ENCODE measurements around the gene NEK4.
"Not testable (repeated sequence)": the region's sequence is repeated elsewhere in the genome, so short reads cannot be mapped to it uniquely, and the experiment has no call there.

Gene NEK4

GRCh38 chr3:52731590-52731989, 39.1 kb downstream of the NEK4 start:
- H4K20me1 ChIP-seq (ENCODE audit: insufficient read depth, low read length), result no peaks in the 10 kb centered on the region
- peaks cover 5% of the 10 kb centered on the region; the same call in 1 of the 2 replicates for H3K4me1 ChIP-seq (ENCODE audit: low read length)
- H3K27ac ChIP-seq (ENCODE audit: low read length), result no peak overlapping the region
- H3K9ac ChIP-seq (ENCODE audit: low read length), result no peak overlapping the region
- H2AFZ ChIP-seq (ENCODE audit: low read depth, low read length), result no peak overlapping the region
- H3K27me3 ChIP-seq (ENCODE audit: low read depth, low read length), result no peaks in the 10 kb centered on the region
- H3K36me3 ChIP-seq (replicated peaks; ENCODE audit: low read depth, low read length), result peaks cover 51% of the 10 kb centered on the region
- no peak overlapping the region for H3K4me2 ChIP-seq (ENCODE audit: low read length)
- no peak for TF ChIP-seq CTCF (IDR thresholded peaks at IDR 0.05; ENCODE audit: low read depth, low read length)
- H3K9me3 ChIP-seq (ENCODE audit: insufficient read depth, low read length), result peaks cover 10% of the 10 kb centered on the region; the same call in 1 of the 2 replicates
- no peak overlapping the region for H3K4me3 ChIP-seq (ENCODE audit: low read length)
- H3K79me2 ChIP-seq (ENCODE audit: low read length), result no peaks in the 10 kb centered on the region

- Histone ChIP-seq H3K4me1 (ENCODE audit: low read length) (peaks cover 5% of the 10 kb centered on the region; the same call in 1 of the 2 replicates), H3K36me3 (replicated peaks; ENCODE audit: low read depth, low read length) (peaks cover 47% of the 10 kb centered on the region), H3K9ac (ENCODE audit: low read length) (no peak overlapping the region), H2AFZ (ENCODE audit: low read depth, low read length) (no peak overlapping the region), H3K4me3 (ENCODE audit: low read length) (no peak overlapping the region), H3K27ac (ENCODE audit: low read length) (no peak overlapping the region), H3K27me3 (ENCODE audit: low read depth, low read length) (no peaks in the 10 kb centered on the region), H4K20me1 (ENCODE audit: insufficient read depth, low read length) (no peaks in the 10 kb centered on the region), H3K9me3 (ENCODE audit: insufficient read depth, low read length) (peaks cover 10% of the 10 kb centered on the region; the same call in 1 of the 2 replicates), H3K79me2 (ENCODE audit: low read length) (no peaks in the 10 kb centered on the region), H3K4me2 (ENCODE audit: low read length) (no peak overlapping the region)
- no peak for TF ChIP-seq CTCF (IDR thresholded peaks at IDR 0.05; ENCODE audit: low read depth, low read length)
- no peak for TF ChIP-seq EZH2phosphoT487 (IDR thresholded peaks at IDR 0.05; ENCODE audit: low read depth)
Observed at GRCh38 chr3:52730681-52731080, 40.1 kb downstream of the NEK4 start.

- not testable (repeated sequence) for H4K20me1 ChIP-seq (ENCODE audit: insufficient read depth, low read length); H2AFZ ChIP-seq (ENCODE audit: low read depth, low read length); H3K4me2 ChIP-seq (ENCODE audit: low read length); H3K27me3 ChIP-seq (ENCODE audit: low read depth, low read length); H3K9ac ChIP-seq (ENCODE audit: low read length); H3K4me3 ChIP-seq (ENCODE audit: low read length); H3K79me2 ChIP-seq (ENCODE audit: low read length); H3K27ac ChIP-seq (ENCODE audit: low read length); H3K4me1 ChIP-seq (ENCODE audit: low read length)
- Histone ChIP-seq H3K36me3 (replicated peaks; ENCODE audit: low read depth, low read length) (peaks cover 34% of the 10 kb centered on the region), H3K9me3 (ENCODE audit: insufficient read depth, low read length) (peaks cover 10% of the 10 kb centered on the region; the same call in 1 of the 2 replicates)
Observed at GRCh38 chr3:52728753-52729152, 42.0 kb downstream of the NEK4 start.

GRCh38 chr3:52724511-52724910, 46.2 kb downstream of the NEK4 start:
- H3K79me2 ChIP-seq (ENCODE audit: low read length), result no peaks in the 10 kb centered on the region
- H3K9ac ChIP-seq (ENCODE audit: low read length), result no peak overlapping the region
- H3K27me3 ChIP-seq (ENCODE audit: low read depth, low read length), result no peaks in the 10 kb centered on the region
- H3K4me2 ChIP-seq (ENCODE audit: low read length), result no peak overlapping the region
- H3K27ac ChIP-seq (ENCODE audit: low read length), result no peak overlapping the region
- H3K36me3 ChIP-seq (replicated peaks; ENCODE audit: low read depth, low read length), result peaks cover 25% of the 10 kb centered on the region
- TF ChIP-seq CTCF (IDR thresholded peaks at IDR 0.05; ENCODE audit: low read depth, low read length), result no peak
- no peak for TF ChIP-seq EZH2phosphoT487 (IDR thresholded peaks at IDR 0.05; ENCODE audit: low read depth)
- H4K20me1 ChIP-seq (ENCODE audit: insufficient read depth, low read length), result no peaks in the 10 kb centered on the region
- H2AFZ ChIP-seq (ENCODE audit: low read depth, low read length), result no peak overlapping the region
- no peak overlapping the region for H3K4me3 ChIP-seq (ENCODE audit: low read length)
- H3K9me3 ChIP-seq (ENCODE audit: insufficient read depth, low read length), result peaks cover 4% of the 10 kb centered on the region; the same call in 1 of the 2 replicates
- no peaks in the 10 kb centered on the region for H3K4me1 ChIP-seq (ENCODE audit: low read length)

- no peak overlapping the region for H3K4me2 ChIP-seq (ENCODE audit: low read length)
- no peak overlapping the region for H3K9ac ChIP-seq (ENCODE audit: low read length)
- H3K4me3 ChIP-seq (ENCODE audit: low read length), result no peak overlapping the region
- H3K27ac ChIP-seq (ENCODE audit: low read length), result no peak overlapping the region
- no peak overlapping the region for H2AFZ ChIP-seq (ENCODE audit: low read depth, low read length)
- TF ChIP-seq CTCF (IDR thresholded peaks at IDR 0.05; ENCODE audit: low read depth, low read length) (no peak), EZH2phosphoT487 (IDR thresholded peaks at IDR 0.05; ENCODE audit: low read depth) (no peak)
- no peaks in the 10 kb centered on the region for H3K4me1 ChIP-seq (ENCODE audit: low read length)
- H3K27me3 ChIP-seq (ENCODE audit: low read depth, low read length), result no peaks in the 10 kb centered on the region
- peaks cover 27% of the 10 kb centered on the region for H3K36me3 ChIP-seq (replicated peaks; ENCODE audit: low read depth, low read length)
- peaks cover 6% of the 10 kb centered on the region; the same call in 1 of the 2 replicates for H3K9me3 ChIP-seq (ENCODE audit: insufficient read depth, low read length)
- H3K79me2 ChIP-seq (ENCODE audit: low read length), result no peaks in the 10 kb centered on the region
- H4K20me1 ChIP-seq (ENCODE audit: insufficient read depth, low read length), result no peaks in the 10 kb centered on the region
Observed at GRCh38 chr3:52723935-52724334, 46.8 kb downstream of the NEK4 start.
